ENCODE measurements around the gene PTPN22.
"Not testable (repeated sequence)": the region's sequence is repeated elsewhere in the genome, so short reads cannot be mapped to it uniquely, and the experiment has no call there.

PTPN22 gene

DNA sequence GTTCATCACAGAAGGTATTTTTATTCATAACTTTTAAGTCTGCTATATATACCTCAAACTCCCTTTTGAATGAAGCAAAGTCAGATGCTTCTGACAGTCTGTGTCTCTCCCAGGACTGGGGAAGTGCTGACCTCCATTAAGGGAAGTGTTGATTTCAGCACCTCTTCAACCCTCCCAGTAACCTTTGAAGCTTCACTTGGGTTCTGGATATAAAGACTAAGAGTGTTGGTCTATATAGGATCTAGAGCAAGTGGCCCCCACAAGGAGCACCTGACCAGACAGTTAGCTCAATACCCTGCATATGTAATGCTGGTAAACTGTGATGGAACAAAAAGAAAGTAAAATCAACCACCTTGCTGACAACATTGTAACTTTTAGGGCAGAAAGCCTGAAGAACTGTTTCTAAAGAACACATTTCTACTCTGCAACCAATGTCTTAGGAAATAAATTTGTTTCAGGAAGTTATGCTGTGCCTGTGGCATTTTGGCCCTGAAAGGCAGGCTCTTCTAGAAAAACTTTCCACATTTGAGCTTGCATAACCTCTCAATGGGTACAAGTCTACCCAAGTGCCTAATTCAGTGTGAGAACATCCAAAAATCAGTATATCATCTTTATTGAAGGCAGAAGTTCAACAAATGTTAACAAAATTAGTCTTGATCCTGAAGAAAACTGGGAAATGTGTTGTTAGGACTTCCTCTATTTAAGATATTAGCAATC lies 865 bp upstream of the PTPN22 start:
- Mint-ChIP-seq H3K4me1 (peaks cover 76% of the 10 kb centered on the region), H3K36me3 (ENCODE audit: low read depth) (peaks cover 33% of the 10 kb centered on the region), H3K9me3 (no peaks in the 10 kb centered on the region), H3K4me3 (peak overlapping the region; percentile 89), H3K27me3 (no peaks in the 10 kb centered on the region), H3K27ac (peak overlapping the region; percentile 99)
- no peak for DNase-seq
- ATAC-seq: no peak

DNA sequence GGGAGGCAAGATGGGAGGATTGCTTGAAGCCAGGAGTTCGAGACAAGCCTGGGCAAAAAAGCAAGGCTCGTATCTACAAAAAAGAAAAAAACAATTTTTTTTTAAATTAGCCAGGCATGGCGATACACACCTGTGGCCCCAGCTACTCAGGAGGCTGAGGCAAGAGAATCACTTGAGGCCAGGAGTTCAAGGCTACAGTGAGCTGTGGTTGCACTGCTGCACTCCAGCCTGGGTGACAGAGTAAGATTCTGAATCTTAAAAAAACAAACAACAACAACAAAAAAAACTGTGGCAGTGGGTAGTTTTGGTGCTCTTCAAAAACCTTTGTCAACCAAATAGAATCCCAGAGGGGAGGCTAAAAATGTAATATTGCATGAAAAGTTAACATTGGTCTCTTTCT lies 734 bp downstream of the PTPN22 start:
- no peaks in the 10 kb centered on the region for H3K27me3 Mint-ChIP-seq
- peak overlapping the region; percentile 89 for H3K4me3 Mint-ChIP-seq
- peaks cover 78% of the 10 kb centered on the region for H3K4me1 Mint-ChIP-seq
- no peak for ATAC-seq
- H3K9me3 Mint-ChIP-seq: no peaks in the 10 kb centered on the region
- H3K27ac Mint-ChIP-seq: peak overlapping the region; percentile 99
- no peak for DNase-seq
- H3K36me3 Mint-ChIP-seq (ENCODE audit: low read depth): peaks cover 36% of the 10 kb centered on the region

DNA sequence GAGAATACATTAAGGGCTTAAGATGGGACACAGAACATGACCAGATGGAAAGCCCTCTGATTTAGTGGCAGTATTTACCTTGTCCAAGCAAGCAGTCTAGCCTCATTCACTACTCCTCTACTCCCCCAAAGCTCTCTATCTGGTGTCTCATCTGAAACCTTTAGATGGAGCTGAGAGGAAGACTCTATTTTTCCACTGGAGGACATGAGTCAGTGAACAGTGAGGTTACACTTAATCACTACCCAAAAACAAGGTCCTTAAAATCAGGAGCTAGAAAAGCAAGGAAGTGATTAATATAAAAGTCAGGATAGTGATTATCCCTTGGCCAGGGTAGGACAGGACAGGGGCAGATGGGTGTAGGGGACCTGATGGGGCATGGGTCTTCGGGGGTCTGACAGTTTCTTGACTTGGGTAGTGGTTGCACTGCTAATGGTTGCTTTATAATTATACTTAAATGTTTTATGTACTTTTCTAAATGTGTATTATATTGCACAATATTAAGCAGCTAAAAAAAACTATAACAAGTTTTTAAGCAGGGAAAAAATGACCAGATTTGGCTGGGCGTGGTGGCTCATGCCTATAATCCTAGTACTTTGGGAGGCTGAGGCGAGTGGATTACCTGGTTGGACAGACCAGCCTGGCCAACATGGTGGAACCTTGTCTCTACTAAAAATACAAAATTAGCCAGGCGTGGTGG lies 3.0 kb downstream of the PTPN22 start:
- peaks cover 70% of the 10 kb centered on the region for H3K4me1 Mint-ChIP-seq
- peak overlapping the region; percentile 89 for H3K4me3 Mint-ChIP-seq
- H3K27ac Mint-ChIP-seq: peak overlapping the region; percentile 99

DNA sequence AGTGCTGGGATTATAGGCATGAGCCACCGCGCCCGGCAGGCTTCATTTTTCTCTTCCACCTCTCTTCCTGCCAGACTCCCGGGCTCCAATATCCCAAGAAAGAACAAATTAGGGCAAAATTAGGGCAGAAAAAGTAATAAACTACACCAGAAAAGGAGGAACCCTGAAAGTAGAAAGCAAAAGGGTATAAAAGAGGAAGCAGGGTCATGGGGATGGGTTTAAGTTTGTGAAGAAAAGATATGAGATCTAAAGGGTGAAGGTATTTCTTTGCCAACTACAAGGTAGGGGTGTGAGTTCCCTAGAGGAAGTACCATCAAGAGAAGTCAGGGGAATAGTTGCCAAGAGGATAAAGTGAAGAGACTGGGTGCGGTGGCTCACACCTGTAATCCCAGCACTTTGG lies 9.9 kb downstream of the PTPN22 start:
- no peaks in the 10 kb centered on the region for H3K9me3 Mint-ChIP-seq
- H3K4me3 Mint-ChIP-seq: no peak overlapping the region
- DNase-seq (no peak), ATAC-seq (no peak)
- H3K36me3 Mint-ChIP-seq (ENCODE audit: low read depth): peaks cover 68% of the 10 kb centered on the region
- peaks cover 61% of the 10 kb centered on the region for H3K4me1 Mint-ChIP-seq
- H3K27ac Mint-ChIP-seq: peak overlapping the region; percentile 77
- no peaks in the 10 kb centered on the region for H3K27me3 Mint-ChIP-seq

More for the DNA sequence above, 3.0 kb downstream of the PTPN22 start:
- peaks cover 56% of the 10 kb centered on the region for H3K36me3 Mint-ChIP-seq (ENCODE audit: low read depth)
- no peaks in the 10 kb centered on the region for H3K9me3 Mint-ChIP-seq
- DNase-seq (no peak), ATAC-seq (peak; percentile 79)
- H3K27me3 Mint-ChIP-seq: no peaks in the 10 kb centered on the region

DNA sequence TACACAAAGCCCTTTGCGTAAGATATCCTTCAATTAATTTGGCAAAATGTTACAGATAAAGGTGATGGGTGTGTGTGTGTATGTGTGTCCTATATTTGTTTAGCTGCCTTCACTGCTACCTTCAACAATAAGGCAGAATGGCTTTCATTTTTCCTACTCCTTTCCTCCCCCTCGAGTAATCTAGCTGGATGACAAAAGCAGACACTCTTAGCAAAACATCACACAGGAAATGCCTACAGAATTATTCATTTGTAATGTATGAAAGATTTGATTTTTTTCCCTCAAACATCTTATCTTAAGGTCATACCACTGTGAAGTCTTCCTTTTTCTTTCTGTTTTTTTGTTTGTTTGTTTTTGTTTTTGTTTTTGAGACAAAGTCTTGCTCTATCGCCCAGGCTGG lies 10.6 kb downstream of the PTPN22 start:
- Mint-ChIP-seq H3K27ac (peak overlapping the region; percentile 57), H3K4me1 (peaks cover 56% of the 10 kb centered on the region), H3K27me3 (no peaks in the 10 kb centered on the region), H3K9me3 (no peaks in the 10 kb centered on the region), H3K4me3 (no peak overlapping the region), H3K36me3 (ENCODE audit: low read depth) (peaks cover 74% of the 10 kb centered on the region)
- DNase-seq (no peak), ATAC-seq (no peak)

DNA sequence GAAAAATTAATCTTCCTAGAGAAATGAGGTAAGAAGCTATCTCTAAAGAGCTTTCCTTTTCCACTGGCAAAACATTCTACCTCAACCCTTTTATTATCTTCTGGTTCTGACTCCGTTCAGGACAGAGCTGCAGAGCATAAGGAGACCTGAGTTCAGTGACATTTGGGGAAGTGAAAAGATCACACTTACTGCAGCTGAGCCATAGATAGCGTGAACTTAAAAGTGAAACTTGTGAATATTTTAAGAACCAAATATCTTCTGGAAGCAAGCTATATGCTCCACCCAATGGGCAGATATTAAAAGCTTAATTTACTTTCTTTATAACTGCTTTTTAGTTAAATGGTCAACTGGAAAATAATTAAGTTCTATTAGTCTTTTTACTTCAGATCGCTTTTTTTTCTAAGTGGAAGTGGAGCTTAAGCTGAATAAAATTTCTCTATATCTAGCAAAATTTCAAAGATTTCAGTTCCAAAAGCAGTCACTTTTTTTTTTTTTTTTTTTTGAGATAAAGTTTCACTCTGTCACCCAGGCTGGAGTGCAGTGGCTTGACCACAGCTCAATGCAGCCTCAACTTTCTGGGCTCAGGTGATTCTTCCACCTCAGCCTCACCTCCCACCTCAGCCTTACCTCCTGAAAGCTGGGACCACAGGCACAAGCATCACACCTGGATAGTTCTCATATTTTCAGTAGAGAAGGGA lies 11.9 kb downstream of the PTPN22 start:
- H3K4me3 Mint-ChIP-seq: peak overlapping the region; percentile 37
- DNase-seq (no peak), ATAC-seq (peak; percentile 63)
- H3K27ac Mint-ChIP-seq: peak overlapping the region; percentile 57
- no peaks in the 10 kb centered on the region for H3K9me3 Mint-ChIP-seq
- H3K36me3 Mint-ChIP-seq (ENCODE audit: low read depth): peaks cover 71% of the 10 kb centered on the region
- no peaks in the 10 kb centered on the region for H3K27me3 Mint-ChIP-seq
- peaks cover 48% of the 10 kb centered on the region for H3K4me1 Mint-ChIP-seq

DNA sequence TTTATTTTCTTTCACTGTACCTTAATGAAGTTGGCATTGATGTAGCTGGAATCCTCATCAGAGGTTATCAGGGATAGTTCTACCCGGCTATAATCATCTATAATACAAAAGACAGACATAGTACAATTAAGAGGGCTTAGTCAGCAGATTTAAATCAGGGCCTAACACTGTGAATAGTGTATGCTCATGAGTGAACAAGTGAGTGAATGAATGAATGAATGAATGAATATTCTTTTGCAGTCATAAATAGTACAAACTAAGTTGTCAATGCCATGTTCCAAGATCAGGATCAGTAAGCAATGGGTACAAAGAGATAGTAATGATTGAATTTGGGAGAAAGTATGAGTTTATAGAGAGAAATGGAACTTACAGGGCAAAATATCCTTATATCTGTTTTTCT lies 12.5 kb downstream of the PTPN22 start:
- H3K27ac Mint-ChIP-seq: peak overlapping the region; percentile 23

DNA sequence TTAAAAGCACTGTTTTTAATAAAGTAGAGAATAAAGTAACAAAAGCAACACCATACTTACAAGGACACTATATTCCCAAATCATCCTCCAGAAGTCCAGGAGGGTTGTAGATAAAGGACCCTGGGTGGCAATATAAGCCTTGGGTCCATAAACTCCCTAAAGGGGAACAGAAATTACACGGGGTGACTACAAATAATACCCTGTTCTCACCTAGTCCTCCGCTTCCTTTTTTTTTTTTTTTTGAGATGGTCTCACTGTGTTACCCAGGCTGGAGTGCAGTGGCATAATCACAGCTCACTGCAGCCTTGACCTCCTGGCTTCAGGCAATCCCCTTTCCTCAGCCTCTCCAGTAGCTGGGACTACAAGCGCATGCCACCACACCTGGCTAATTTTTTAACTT lies 13.1 kb downstream of the PTPN22 start:
- Mint-ChIP-seq H3K9me3 (no peaks in the 10 kb centered on the region), H3K4me3 (no peak overlapping the region), H3K36me3 (ENCODE audit: low read depth) (peaks cover 70% of the 10 kb centered on the region), H3K4me1 (peaks cover 49% of the 10 kb centered on the region), H3K27ac (no peak overlapping the region), H3K27me3 (no peaks in the 10 kb centered on the region)
- ATAC-seq: no peak
- no peak for DNase-seq

More for the DNA sequence above, 12.5 kb downstream of the PTPN22 start:
- Mint-ChIP-seq H3K4me1 (peaks cover 53% of the 10 kb centered on the region), H3K36me3 (ENCODE audit: low read depth) (peaks cover 71% of the 10 kb centered on the region), H3K27me3 (no peaks in the 10 kb centered on the region), H3K4me3 (no peak overlapping the region), H3K9me3 (no peaks in the 10 kb centered on the region)
- DNase-seq (no peak), ATAC-seq (no peak)

DNA sequence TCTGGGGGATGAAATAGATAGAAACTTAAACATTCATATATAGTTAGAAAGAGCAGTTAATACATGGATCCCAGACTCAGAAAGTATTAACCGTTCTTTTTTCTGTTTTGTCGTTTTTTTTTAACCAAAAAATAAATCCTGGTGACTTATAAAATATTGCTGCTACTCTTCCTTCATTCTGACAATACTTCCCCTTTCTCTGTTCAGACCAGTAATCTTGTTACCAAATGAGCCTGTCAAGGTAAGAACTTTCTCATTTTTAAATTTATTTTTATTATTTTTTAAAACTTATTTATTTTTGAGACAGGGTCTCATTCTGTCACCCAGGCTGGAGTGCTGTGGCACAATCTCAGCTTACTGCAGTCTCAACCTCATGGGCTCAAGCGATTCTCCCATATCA lies 13.7 kb downstream of the PTPN22 start:
- H3K9me3 Mint-ChIP-seq: no peaks in the 10 kb centered on the region
- peak overlapping the region; percentile 44 for H3K27ac Mint-ChIP-seq
- H3K4me3 Mint-ChIP-seq: no peak overlapping the region
- ATAC-seq (no peak), DNase-seq (no peak)
- peaks cover 46% of the 10 kb centered on the region for H3K4me1 Mint-ChIP-seq
- H3K36me3 Mint-ChIP-seq (ENCODE audit: low read depth): peaks cover 69% of the 10 kb centered on the region
- no peaks in the 10 kb centered on the region for H3K27me3 Mint-ChIP-seq

DNA sequence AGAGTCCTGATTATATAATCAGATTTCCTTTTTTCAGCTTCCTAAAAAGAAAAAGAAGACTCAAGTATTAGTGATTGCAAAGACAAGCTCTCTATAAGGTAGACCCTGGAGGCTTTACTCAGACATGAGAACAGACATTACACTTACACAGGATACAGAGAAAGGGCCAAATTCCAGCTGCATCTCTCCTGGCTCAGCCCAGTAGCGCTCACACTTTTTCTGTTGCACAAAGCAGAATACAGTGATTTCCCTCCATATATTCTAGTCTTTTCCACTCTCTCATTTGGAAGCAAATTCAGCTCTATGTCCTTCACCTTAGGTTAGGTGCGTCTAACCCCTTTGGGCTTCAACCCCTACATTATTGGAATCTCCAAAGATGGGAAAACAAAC lies 15.1 kb downstream of the PTPN22 start:
- no peaks in the 10 kb centered on the region for H3K27me3 Mint-ChIP-seq
- DNase-seq (no peak), ATAC-seq (no peak)
- no peak overlapping the region for H3K4me3 Mint-ChIP-seq
- peaks cover 41% of the 10 kb centered on the region for H3K4me1 Mint-ChIP-seq
- H3K27ac Mint-ChIP-seq: no peak overlapping the region
- no peaks in the 10 kb centered on the region for H3K9me3 Mint-ChIP-seq
- H3K36me3 Mint-ChIP-seq (ENCODE audit: low read depth): peaks cover 72% of the 10 kb centered on the region

DNA sequence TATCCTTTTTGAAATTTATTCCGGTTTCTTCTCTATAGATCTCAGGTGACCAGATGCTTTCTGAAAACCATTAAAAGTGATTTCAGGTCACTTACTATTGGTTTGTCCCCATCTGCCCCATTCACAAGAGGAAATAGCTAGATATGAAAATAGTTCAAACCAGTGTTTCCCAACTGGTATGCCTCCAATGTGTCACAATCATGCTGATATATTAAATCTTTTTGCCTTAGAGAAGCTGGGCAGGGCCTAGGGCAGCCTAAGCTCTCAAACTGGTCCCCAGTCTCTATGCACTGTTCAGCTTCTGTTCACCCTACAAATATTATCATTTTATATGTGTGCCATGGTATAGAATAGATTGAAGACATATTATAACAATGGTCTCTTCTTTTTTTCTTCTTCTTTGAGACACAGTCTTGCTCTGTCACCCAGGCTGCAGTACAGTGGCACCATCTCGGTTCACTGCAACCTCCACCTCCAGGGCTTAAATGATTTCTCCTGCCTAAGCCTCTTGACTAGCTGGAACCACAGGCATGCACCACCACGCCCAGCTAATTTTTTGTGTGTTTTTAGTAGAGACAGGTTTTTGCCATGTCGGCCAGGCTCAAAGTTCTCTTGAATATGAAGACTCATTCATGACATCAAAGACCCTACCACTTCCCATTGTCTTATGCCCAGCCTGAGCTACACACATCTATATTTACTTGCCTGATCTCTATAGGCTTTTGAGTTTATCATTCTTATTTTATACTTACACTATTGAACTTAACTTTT lies 15.7 kb downstream of the PTPN22 start:
- DNase-seq (no peak), ATAC-seq (no peak)
- Mint-ChIP-seq H3K27me3 (no peaks in the 10 kb centered on the region), H3K4me1 (peaks cover 43% of the 10 kb centered on the region), H3K36me3 (ENCODE audit: low read depth) (peaks cover 73% of the 10 kb centered on the region), H3K27ac (no peak overlapping the region), H3K4me3 (no peak overlapping the region), H3K9me3 (no peaks in the 10 kb centered on the region)

DNA sequence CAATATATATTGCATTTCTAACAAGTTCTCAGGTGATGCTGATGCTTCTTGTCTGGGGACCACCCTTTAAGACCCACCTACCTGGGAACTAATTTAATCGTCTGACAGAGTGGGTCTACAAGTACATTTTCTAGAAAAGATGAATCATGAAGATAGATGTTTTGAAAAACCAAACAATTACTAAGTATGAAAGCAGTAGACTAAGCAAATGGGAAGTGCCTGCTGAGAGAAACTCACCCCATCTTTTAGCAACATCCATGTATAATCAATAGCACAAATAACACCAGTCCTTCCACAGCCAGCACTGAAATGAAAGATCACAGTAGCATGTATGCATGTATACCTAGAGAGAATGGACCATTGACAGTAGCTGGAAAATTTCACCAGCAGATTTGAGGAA lies 17.3 kb downstream of the PTPN22 start:
- no peaks in the 10 kb centered on the region for H3K27me3 Mint-ChIP-seq
- peaks cover 72% of the 10 kb centered on the region for H3K36me3 Mint-ChIP-seq (ENCODE audit: low read depth)
- ATAC-seq (no peak), DNase-seq (no peak)
- H3K9me3 Mint-ChIP-seq: no peaks in the 10 kb centered on the region
- peaks cover 36% of the 10 kb centered on the region for H3K4me1 Mint-ChIP-seq
- peak overlapping the region; percentile 3 for H3K27ac Mint-ChIP-seq
- no peak overlapping the region for H3K4me3 Mint-ChIP-seq

DNA sequence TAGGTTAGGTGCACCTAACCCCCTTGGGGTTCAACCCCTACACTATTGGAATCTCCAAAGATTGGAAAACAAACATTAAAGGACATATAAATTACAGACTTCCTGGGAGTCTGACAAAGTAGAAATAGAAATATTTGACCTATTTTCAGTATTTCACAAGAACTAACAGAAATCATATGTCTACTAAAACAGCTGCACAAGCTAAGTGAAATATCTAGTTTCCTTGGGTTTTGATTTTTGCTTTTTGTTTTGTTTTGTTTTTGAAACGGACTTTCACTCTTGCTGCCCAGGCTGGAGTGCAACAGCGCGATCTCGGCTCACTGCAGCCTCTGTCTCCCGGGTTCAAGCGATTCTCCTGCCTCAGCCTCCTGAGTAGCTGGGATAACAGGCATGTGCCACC lies 18.8 kb downstream of the PTPN22 start:
- DNase-seq, H3K27me3 Mint-ChIP-seq, ATAC-seq, H3K9me3 Mint-ChIP-seq, H3K4me3 Mint-ChIP-seq, H3K27ac Mint-ChIP-seq: not testable (repeated sequence)
- peaks cover 75% of the 10 kb centered on the region for H3K36me3 Mint-ChIP-seq (ENCODE audit: low read depth)
- peaks cover 30% of the 10 kb centered on the region for H3K4me1 Mint-ChIP-seq

DNA sequence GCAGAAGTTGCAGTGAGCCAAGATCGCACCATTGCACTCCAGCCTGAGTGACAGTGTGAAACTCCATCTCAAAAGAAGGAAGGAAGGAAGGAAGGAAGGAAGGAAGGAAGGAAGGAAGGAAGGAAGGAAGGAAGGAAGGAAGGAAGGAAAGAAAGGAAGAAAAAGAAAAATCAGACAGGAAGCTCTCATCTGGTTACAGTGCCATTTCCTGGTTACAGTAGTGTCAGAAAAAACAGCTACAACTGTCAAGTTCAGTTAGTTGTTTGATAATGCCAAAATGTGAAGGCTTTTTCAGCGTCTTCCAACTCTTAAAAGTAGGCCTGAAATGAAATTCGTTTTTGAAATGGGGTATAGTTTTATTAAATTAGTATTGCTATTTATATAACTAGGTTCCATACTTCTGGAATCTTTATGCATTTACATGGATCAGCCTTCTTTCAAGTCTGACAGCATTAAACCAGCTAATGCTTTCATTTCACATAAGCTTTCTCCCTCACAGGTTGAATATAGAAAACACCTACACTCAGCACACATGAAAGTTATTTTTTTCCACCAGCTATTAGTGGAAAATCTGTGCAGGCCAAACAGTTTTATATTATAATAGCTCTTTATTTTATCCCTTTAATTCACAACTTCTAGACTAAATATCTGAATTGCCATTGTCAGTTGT lies 21.2 kb downstream of the PTPN22 start:
- Mint-ChIP-seq H3K4me3 (no peak overlapping the region), H3K27me3 (no peaks in the 10 kb centered on the region), H3K27ac (peak overlapping the region; percentile 73), H3K4me1 (peaks cover 28% of the 10 kb centered on the region), H3K9me3 (no peaks in the 10 kb centered on the region), H3K36me3 (ENCODE audit: low read depth) (peaks cover 75% of the 10 kb centered on the region)
- DNase-seq (no peak), ATAC-seq (no peak)

Data from activated naive CD8-positive, alpha-beta T cell treated with anti-CD3 and anti-CD28 coated beads, Interleukin-2, amount 50 U/mL, for 24 hours (primary cell).